ENCODE results near the gene HNRNPM.

GRCh38 chr19:8461376-8461775, 16.6 kb downstream of the HNRNPM start:
- TF ChIP-seq CTCF (IDR thresholded peaks at IDR 0.05) (no peak), POLR2A (IDR thresholded peaks at IDR 0.05) (no peak)

Measured in testis (tissue), 2 donors.